ENCODE results near the gene NRXN2. TPM values are rescaled to one million over a fixed set of nuclear protein-coding genes. Genes with fewer than 3 reads are reported as not detected.

The NRXN2 gene
- total and polyA plus RNA-seq, 10 of the 15 experiments (the other 5 are each of a cell fraction or from before 2014, with no cell fraction given) = 0.03 to 1.4 (median 0.23) TPM

- no TSS peak for BruUV-seq (replicated peaks)
- in situ Hi-C loops (cut with MboI) (no loop called here), intact Hi-C loops (cut with micrococcal nuclease; ENCODE audit: unreplicated experiment) (no loop called here)
- H3K4me3 ChIP-seq = no peak overlapping the region
- 13% methylated on average over 9 of the region's 11 CpGs for WGBS (ENCODE audit: insufficient coverage, insufficient replicate concordance, low lambda C conversion rate, missing lambda C conversion rate)
- no peak overlapping the region for H3K9ac ChIP-seq (ENCODE audit: control insufficient read depth, insufficient read depth, low read length)
- no peaks in the 10 kb centered on the region for H3K79me2 ChIP-seq (ENCODE audit: control insufficient read depth, insufficient read depth, low read length)
- H3K4me1 ChIP-seq (ENCODE audit: control insufficient read depth, insufficient read depth, low read length) = no peaks in the 10 kb centered on the region
- RAD21 ChIA-PET (ENCODE audit: unreplicated experiment) = interaction anchor here (0.9 to 1.8 kb wide), 4 partner anchors 44 to 327 kb away, joined by 3 to 6 read pairs (median 4); partner anchors contain the start of gene PRDX5
- FAIRE-seq (no peak), DNase-seq (ENCODE audit: low read depth, low spot score) (no peak), ATAC-seq (peak; percentile 83)
- no peaks in the 10 kb centered on the region for H4K20me1 ChIP-seq (ENCODE audit: control insufficient read depth, insufficient read depth)
- CTCF ChIA-PET = interaction anchor here (0.6 to 2.0 kb wide), 3 partner anchors 8 to 160 kb away, joined by 4 to 5 read pairs (median 4); no protein-coding TSS in a partner anchor
- H2AFZ ChIP-seq (ENCODE audit: control insufficient read depth, low read depth, low read length) = no peak overlapping the region
- no peaks in the 10 kb centered on the region for H3K9me3 ChIP-seq (replicated peaks; ENCODE audit: control insufficient read depth, insufficient read depth, low read length)
- POLR2A ChIA-PET = no interaction called here
- SMC1A ChIA-PET (ENCODE audit: uncharacterized antibody, unreplicated experiment) = interaction anchor here (0.9 to 1.1 kb wide), 2 partner anchors 19 to 285 kb away, joined by 3 to 4 read pairs; no protein-coding TSS in a partner anchor
- H3K36me3 ChIP-seq (ENCODE audit: control insufficient read depth in 2 of 2, insufficient read depth in 2 of 2, low read length in 1 of 2) = no peaks in the 10 kb centered on the region
- peaks cover 8 to 20% of the 10 kb centered on the region in 2 experiments; a peak in 3 of 4 replicates for H3K27me3 ChIP-seq (replicated peaks in 1 of 2; ENCODE audit: control insufficient read depth in 2 of 2, insufficient read depth in 2 of 2, low read length in 1 of 2)
- H3K27ac ChIP-seq (ENCODE audit: control insufficient read depth, insufficient read depth) = no peak overlapping the region
- no peak overlapping the region for H3K4me2 ChIP-seq (ENCODE audit: control insufficient read depth, insufficient read depth)
- TF ChIP-seq MYC (IDR thresholded peaks at IDR 0.05; ENCODE audit: insufficient read depth, insufficient read length, insufficient replicate concordance, low read length, severe bottlenecking) = no peak
- TF ChIP-seq PKNOX1 (IDR thresholded peaks at IDR 0.05) = no peak
- TF ChIP-seq RAD21 (IDR thresholded peaks at IDR 0.05; ENCODE audit: insufficient read depth, low read depth, low read length) = peak; percentile 41
- TF ChIP-seq SUZ12 (IDR thresholded peaks at IDR 0.05; ENCODE audit: unreplicated experiment) = no peak
- peak; percentile 12 to 37 (median 31); a peak in 4 of 6 replicates for TF ChIP-seq CTCF (IDR thresholded peaks at IDR 0.05 in 2 of 3, conservative IDR thresholded peaks at IDR 0.05 in 1 of 3; ENCODE audit: control insufficient read depth in 2 of 3, extremely low read depth in 1 of 3, insufficient read depth in 1 of 3, low read depth in 3 of 3, low read length in 3 of 3)
- TF ChIP-seq MTA3 (IDR thresholded peaks at IDR 0.05; ENCODE audit: borderline replicate concordance, low read length) = no peak
- no peak for TF ChIP-seq NFYB (IDR thresholded peaks at IDR 0.05; ENCODE audit: insufficient read depth, low read depth, low read length)
- no peak for TF ChIP-seq ATF3 (IDR thresholded peaks at IDR 0.05; ENCODE audit: borderline replicate concordance, extremely low read depth, low read depth, low read length)
- TF ChIP-seq CREM (IDR thresholded peaks at IDR 0.05; ENCODE audit: low read depth) = no peak
- TF ChIP-seq MEF2B (IDR thresholded peaks at IDR 0.05; ENCODE audit: partially characterized antibody, poor library complexity, severe bottlenecking) = no peak
- no peak for TF ChIP-seq RELA (IDR thresholded peaks at IDR 0.05; ENCODE audit: borderline replicate concordance, partially characterized antibody)
- no peak for TF ChIP-seq SKIL (IDR thresholded peaks at IDR 0.05; ENCODE audit: low read depth, poor library complexity, severe bottlenecking)
- no peak for TF ChIP-seq ZNF384 (IDR thresholded peaks at IDR 0.05; ENCODE audit: borderline replicate concordance, low read depth, low read length)
- TF ChIP-seq SPI1 (IDR thresholded peaks at IDR 0.05; ENCODE audit: borderline replicate concordance, insufficient read depth, low read depth, low read length) = no peak
- no peak for TF ChIP-seq ZNF217 (IDR thresholded peaks at IDR 0.05)
Measured at GRCh38 chr11:64644647-64645275, 78.2 kb downstream of the NRXN2 start.
